Stomach (tissue), 4 donors: Measurements from ENCODE around the gene CLIP4.

Experiments
- EP300 ChIP-seq: sonication (generic); formaldehyde crosslinking; IDR thresholded peaks from one replicate; pipeline ENCODE4 v1.6.1; 2017; ENCODE audit warnings: antibody characterized with exemption
- POLR2A ChIP-seq, 4 donors: fragments of 450-650 bp; IDR thresholded peaks; one replicate each; pipeline ENCODE4 v1.6.1; 2016; ENCODE audit warnings: antibody characterized with exemption in 4 of 4, control low read depth in 2 of 4, mild to moderate bottlenecking in 1 of 4, moderate library complexity in 1 of 4
- TF ChIP-seq, protein P1 (sequence below), 7 experiments: fragments of 450-650 bp in 4 of 7; fragments of 200-600 bp in 3 of 7; sonication (generic) in 3 of 7; IDR thresholded peaks; one replicate each; pipeline ENCODE4 v1.5.1; 2016 to 2019; ENCODE audit warnings: antibody characterized with exemption in 7 of 7, control low read depth in 2 of 7, mild to moderate bottlenecking in 1 of 7

DNA sequence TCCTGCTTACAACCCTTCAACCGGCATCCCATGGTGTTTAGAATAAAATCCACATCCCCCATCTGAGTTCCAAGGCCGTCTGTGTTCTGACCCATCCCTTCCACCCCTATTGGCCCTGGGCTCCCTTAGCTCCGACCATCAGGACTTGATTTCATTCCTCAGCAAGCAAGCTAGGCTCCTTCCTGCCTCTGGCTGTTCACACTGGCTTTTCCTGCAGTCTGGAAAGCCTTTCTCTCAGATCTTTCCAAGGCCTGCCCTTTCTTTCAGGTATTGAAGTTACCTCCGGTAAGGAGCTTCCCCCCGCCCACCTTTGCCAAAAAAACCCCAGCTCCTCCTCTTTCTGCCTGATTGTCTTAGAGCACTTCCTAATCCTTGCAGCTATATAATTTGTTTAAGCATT is 86.8 kb downstream of the CLIP4 start:
- TF ChIP-seq, protein P1, sequence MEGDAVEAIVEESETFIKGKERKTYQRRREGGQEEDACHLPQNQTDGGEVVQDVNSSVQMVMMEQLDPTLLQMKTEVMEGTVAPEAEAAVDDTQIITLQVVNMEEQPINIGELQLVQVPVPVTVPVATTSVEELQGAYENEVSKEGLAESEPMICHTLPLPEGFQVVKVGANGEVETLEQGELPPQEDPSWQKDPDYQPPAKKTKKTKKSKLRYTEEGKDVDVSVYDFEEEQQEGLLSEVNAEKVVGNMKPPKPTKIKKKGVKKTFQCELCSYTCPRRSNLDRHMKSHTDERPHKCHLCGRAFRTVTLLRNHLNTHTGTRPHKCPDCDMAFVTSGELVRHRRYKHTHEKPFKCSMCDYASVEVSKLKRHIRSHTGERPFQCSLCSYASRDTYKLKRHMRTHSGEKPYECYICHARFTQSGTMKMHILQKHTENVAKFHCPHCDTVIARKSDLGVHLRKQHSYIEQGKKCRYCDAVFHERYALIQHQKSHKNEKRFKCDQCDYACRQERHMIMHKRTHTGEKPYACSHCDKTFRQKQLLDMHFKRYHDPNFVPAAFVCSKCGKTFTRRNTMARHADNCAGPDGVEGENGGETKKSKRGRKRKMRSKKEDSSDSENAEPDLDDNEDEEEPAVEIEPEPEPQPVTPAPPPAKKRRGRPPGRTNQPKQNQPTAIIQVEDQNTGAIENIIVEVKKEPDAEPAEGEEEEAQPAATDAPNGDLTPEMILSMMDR (IDR thresholded peaks at IDR 0.05), result no peak
- TF ChIP-seq POLR2A (IDR thresholded peaks at IDR 0.05) (no peak), EP300 (no peak)
